Neural cell (in vitro differentiated cells): ENCODE results near the gene NDE1.

ENCODE experiments used
- EZH2 ChIP-seq: fragments of 200-600, 300-800 bp; shearing (Covaris generic), sonication (generic); IDR thresholded peaks from 2 replicates; pipeline ENCODE4 v1.6.1; 2014; ENCODE audit warnings: antibody characterized with exemption, low read length, borderline replicate concordance, mild to moderate bottlenecking; ENCODE audit not compliant: insufficient read depth, poor library complexity, severe bottlenecking
- TAF1 ChIP-seq: IDR thresholded peaks from 2 replicates; pipeline ENCODE4 v1.6.1; 2012; ENCODE audit warnings: low read depth
- TF ChIP-seq, protein P1 (sequence below): fragments of 450-650 bp; IDR thresholded peaks from 2 replicates; pipeline ENCODE4 v1.5.1; 2014; ENCODE audit warnings: antibody characterized with exemption, mild to moderate bottlenecking, moderate library complexity; ENCODE audit not compliant: poor library complexity, severe bottlenecking

DNA sequence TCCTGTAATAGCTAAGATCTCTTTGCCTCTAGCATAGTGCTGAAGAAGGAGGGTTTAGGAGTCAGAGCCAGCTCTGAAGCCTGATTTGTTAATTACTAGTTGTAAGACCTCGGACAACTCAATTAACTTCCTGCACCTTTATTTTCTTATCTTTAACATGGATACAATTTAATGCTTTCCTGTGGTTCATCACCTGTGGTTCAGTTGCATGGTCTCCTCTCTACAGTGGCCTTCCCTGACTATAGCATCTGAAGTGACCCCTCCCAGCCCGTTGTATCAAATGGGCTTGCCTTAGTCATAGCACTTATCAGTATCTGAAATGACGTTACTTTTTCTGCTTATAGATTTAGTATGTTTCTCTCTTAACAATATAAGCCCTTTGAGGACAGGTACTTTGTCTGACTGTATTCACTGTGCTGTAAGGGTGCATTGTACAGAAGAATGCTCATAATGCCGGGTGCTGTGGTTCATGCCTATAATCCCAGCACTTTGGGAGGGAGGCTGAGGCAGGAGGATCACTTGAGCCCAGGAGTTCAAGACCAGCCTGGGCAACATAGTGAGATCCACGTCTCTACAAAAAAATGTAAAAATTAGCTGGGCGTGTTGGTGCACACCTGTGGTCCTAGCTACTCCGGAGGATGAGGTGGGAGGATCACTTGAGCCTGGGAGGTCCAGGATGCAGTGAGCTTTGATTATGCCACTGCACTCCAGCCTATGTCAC lies 2.6 kb upstream of the NDE1 start:
- TF ChIP-seq, protein P1, sequence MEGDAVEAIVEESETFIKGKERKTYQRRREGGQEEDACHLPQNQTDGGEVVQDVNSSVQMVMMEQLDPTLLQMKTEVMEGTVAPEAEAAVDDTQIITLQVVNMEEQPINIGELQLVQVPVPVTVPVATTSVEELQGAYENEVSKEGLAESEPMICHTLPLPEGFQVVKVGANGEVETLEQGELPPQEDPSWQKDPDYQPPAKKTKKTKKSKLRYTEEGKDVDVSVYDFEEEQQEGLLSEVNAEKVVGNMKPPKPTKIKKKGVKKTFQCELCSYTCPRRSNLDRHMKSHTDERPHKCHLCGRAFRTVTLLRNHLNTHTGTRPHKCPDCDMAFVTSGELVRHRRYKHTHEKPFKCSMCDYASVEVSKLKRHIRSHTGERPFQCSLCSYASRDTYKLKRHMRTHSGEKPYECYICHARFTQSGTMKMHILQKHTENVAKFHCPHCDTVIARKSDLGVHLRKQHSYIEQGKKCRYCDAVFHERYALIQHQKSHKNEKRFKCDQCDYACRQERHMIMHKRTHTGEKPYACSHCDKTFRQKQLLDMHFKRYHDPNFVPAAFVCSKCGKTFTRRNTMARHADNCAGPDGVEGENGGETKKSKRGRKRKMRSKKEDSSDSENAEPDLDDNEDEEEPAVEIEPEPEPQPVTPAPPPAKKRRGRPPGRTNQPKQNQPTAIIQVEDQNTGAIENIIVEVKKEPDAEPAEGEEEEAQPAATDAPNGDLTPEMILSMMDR, result no peak
- no peak for TF ChIP-seq EZH2
- no peak for TF ChIP-seq TAF1
